Stimulated activated CD4-positive, alpha-beta T cell treated with anti-CD3 and anti-CD28 coated beads, Interleukin-1b, Interleukin-23, amount 100 ng/mL, for 48 hours (primary cell): ENCODE measurements around the gene GPATCH11.

Source experiments
- DNase-seq: peaks from one replicate; pipeline ENCODE4 v3.0.0-alpha.2; 2020

Gene GPATCH11

GRCh38 chr2:37109523-37109922, 25.2 kb downstream of the GPATCH11 start:
- DNase-seq: no peak

DNA sequence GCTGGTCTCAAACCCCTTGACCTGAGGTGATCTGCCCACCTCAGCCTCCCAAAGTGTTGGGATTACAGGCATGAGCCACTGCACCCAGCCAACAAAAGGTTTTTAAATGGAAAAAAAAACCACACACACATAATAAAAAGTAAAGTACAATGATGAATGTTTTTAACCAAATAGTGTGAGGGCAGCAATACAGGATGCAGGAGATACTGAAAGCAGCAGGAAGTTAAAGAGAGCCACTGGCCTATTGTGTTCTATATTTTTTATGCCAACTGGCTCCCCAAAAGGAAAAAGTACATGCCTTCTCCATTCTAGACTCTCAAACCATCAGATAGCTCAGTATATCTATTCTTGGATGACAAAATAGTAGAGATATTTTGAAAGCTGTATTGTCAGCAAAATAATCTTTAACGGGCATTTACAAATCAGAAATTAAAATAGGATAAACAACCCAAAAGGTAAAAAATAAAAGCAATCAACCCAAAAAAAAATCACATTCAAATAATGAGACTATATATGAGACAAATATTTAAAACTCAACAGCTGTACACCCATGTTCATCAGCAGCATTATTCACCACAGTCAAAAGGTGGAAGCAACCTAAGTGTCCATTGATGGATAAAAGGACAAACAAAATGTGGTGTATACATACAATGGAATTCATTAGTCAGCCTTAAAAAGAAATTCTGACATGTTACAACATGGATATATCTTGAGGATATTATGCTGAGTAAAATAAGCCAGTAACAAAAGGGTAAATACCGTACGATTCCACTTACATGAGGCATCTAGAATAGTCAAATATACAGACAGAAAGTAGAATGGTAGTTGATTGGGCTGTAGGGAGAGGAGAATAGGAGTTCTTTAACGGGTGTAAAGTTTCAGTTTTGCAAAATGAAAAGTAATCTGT, 26.2 kb downstream of the GPATCH11 start:
- no peak for DNase-seq

- no peak for DNase-seq
Observed at GRCh38 chr2:37111958-37112357, 27.6 kb downstream of the GPATCH11 start.

DNA sequence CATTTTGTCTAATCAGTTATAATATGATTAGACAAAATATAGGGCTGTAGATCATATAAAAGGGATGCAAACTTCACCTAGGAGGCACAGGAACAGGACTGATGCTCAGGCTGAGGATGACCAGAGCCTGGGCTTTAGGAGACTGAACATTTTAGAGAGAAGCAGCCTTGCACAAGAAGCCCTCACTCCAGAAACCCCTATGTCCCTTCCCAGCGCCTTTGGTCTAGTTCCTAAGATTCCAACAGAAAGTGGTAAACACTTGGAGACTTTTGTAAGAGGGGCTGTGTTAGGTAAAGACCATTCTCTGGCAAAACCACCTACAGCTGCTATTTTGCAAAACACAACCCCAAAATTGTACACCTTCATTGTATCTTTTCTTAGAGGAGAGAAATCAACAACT, 33.2 kb downstream of the GPATCH11 start:
- DNase-seq: no peak

GRCh38 chr2:37119157-37119556, 34.8 kb downstream of the GPATCH11 start:
- DNase-seq: no peak

DNA sequence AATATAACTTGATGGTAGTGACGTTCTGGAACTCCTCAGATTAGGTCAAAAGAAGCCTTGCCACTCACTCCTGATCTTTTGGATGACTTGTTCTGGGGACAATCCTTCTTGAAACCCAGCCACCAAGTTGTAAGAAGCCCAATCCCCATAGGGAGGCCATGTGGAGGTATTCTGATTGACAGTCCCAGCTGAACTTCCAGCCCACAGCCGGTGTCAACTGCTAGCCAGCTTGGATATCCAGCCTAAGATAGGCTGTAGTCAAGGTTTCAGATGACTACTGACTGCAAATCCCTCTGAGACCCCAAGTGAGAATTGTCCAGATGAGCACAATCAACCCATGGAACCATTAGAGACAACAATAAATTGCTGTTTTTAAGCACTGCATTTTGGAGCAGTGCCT, 41.1 kb downstream of the GPATCH11 start:
- no peak for DNase-seq

GRCh38 chr2:37132914-37133313, 48.6 kb downstream of the GPATCH11 start:
- DNase-seq: no peak

DNA sequence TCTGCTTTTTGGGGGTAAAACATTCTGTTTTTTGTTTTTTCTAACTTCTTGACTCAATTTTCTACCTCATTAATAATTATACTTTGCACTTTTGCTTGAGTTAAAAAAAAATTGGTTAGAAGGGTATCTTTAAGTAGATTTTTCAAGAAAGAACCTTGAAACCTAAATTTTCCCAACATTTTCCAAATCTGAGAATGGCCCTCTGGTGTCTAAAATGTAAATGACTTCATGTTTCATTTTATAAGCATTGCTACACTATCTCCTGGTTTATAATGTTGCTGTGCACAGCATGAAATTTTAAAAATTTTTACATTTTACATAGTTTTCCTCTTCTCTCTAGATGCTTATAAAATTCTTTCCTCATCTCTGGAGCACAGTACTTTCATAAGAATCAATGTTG, 58.2 kb downstream of the GPATCH11 start:
- no peak for DNase-seq

GRCh38 chr2:37143974-37144373, 59.7 kb downstream of the GPATCH11 start:
- DNase-seq: no peak

DNA sequence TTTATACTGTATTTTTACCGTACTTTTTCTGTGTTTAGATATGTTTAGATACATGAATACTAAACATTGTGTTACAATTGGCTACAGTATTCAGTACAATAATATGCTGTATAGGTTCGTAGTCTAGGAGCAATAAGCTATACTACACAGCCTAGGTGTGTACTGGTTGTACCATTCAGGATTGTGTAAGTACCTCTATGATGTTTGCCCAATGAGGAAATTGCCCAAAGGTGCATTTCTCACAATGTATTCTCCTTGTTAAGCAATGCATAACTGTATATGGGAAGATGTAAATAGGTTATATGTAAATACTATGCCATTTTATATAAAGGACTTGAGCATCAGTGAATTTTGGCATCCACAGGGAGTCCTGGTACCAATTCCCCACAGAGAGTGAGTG, 61.7 kb downstream of the GPATCH11 start:
- DNase-seq: no peak

- DNase-seq: no peak
Observed at GRCh38 chr2:37148325-37148724, 64.0 kb downstream of the GPATCH11 start.
